BE2C (cell line): ENCODE data around the gene GRIN2A.

ENCODE experiments used
- DNase-seq: peaks from one replicate; pipeline ENCODE4 v3.0.0-alpha.2; 2020
- H3K27me3 ChIP-seq: fragments of 250-450 bp; sonication (Bioruptor Pico); 2 replicates; pipeline ENCODE4 v1.5.1; 2020; ENCODE audit warnings: mild to moderate bottlenecking
- H3K36me3 ChIP-seq: fragments of 250-450 bp; sonication (Bioruptor Pico); 2 replicates; pipeline ENCODE4 v1.5.1; 2020; ENCODE audit warnings: mild to moderate bottlenecking
- H3K4me1 ChIP-seq: fragments of 250-450 bp; sonication (Bioruptor Pico); 2 replicates; pipeline ENCODE4 v1.5.1; 2020
- H3K4me3 ChIP-seq: 2 replicates; pipeline ENCODE4 v1.5.1; 2011; ENCODE audit warnings: low read depth, low read length
- H3K9me3 ChIP-seq: fragments of 250-450 bp; sonication (Bioruptor Pico); 2 replicates; pipeline ENCODE4 v1.5.1; 2020
- TF ChIP-seq, protein P1 (sequence below): IDR thresholded peaks from 2 replicates; pipeline ENCODE4 v1.5.1; 2012; ENCODE audit warnings: mild to moderate bottlenecking, low read depth, low read length

Gene GRIN2A

DNA sequence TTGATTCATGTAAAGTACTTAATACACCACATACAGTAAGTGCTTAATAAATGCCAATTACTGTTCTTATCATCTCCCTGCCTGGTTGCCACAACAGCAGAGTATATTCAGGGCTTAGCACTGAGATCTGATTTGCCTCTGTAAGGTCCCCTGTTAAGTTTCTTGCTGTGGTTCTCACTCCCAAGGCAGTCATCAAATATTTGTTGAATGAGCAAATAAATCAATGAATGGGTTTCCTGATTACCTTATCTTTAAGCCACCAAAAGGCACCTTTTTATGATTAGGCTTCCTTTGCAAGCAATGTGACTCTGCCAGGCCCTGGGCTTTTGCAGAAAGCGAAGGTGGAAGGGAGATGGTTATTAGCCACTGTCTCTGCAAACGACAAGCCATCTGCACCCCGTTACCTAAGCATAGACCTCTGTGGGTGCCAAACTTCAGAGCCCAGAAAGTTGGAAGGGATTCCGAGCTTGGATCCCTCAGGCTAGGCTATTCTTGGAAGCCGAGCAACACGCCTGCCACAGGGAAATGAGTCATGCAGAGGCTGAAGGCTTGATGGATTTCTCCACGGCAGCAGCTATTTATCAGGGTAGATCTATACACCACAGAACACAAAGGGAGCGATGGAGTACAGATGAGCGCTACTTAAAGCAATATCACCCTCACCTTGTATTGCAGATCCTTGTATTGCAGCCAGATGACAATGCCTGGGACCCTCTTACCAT, 102.0 kb downstream of the GRIN2A start:
- no peak for DNase-seq
- no peaks in the 10 kb centered on the region for H3K4me1 ChIP-seq
- TF ChIP-seq, protein P1, sequence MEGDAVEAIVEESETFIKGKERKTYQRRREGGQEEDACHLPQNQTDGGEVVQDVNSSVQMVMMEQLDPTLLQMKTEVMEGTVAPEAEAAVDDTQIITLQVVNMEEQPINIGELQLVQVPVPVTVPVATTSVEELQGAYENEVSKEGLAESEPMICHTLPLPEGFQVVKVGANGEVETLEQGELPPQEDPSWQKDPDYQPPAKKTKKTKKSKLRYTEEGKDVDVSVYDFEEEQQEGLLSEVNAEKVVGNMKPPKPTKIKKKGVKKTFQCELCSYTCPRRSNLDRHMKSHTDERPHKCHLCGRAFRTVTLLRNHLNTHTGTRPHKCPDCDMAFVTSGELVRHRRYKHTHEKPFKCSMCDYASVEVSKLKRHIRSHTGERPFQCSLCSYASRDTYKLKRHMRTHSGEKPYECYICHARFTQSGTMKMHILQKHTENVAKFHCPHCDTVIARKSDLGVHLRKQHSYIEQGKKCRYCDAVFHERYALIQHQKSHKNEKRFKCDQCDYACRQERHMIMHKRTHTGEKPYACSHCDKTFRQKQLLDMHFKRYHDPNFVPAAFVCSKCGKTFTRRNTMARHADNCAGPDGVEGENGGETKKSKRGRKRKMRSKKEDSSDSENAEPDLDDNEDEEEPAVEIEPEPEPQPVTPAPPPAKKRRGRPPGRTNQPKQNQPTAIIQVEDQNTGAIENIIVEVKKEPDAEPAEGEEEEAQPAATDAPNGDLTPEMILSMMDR: no peak
- H3K36me3 ChIP-seq: no peaks in the 10 kb centered on the region
- H3K4me3 ChIP-seq: no peak overlapping the region
- H3K27me3 ChIP-seq: no peaks in the 10 kb centered on the region
- no peaks in the 10 kb centered on the region for H3K9me3 ChIP-seq

DNA sequence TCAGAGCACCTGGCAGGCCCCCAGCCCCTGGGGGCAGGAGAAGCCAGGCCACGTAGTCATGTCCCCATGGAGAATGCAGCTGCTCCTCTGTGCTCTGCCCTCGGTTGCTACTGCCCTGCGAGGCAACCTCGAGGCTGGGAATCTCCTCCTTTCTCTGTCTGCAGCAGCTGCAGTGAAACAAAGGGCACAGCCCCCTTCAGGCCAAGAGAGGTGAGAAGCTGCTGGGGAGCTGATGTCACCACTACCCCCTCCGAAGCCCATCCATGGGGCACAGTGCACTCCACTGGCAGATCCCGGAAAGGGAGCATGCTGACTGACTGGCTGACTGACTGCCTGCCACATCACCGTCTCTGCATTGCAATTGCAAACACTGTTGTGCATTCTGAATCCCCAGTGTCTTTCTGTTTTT, 103.7 kb downstream of the GRIN2A start:
- no peak overlapping the region for H3K4me3 ChIP-seq
- H3K36me3 ChIP-seq: no peaks in the 10 kb centered on the region
- TF ChIP-seq, protein P1: no peak
- H3K27me3 ChIP-seq: no peaks in the 10 kb centered on the region
- no peak for DNase-seq
- no peaks in the 10 kb centered on the region for H3K4me1 ChIP-seq
- H3K9me3 ChIP-seq: no peaks in the 10 kb centered on the region

DNA sequence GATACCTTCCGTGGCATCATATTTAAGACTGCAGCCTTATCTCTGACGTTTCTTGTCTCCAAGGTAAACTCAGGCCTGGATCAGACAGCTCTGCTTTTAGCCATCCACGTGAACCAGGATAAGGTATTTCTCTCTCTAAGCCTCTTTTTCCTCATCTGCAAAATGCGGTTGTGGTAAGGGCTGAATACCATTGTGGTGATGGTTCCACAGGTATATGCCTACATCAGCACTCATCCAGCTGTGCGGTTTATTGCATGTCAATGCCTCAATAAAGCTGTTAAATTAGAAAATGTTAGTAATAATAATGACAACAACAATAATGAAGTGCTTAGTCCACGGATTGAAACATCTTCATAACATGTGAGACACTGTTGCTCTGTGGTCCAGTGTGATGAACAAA, 104.4 kb downstream of the GRIN2A start:
- DNase-seq: no peak
- Histone ChIP-seq H3K9me3 (no peaks in the 10 kb centered on the region), H3K4me3 (no peak overlapping the region), H3K27me3 (no peaks in the 10 kb centered on the region), H3K36me3 (no peaks in the 10 kb centered on the region), H3K4me1 (no peaks in the 10 kb centered on the region)
- TF ChIP-seq, protein P1: no peak

DNA sequence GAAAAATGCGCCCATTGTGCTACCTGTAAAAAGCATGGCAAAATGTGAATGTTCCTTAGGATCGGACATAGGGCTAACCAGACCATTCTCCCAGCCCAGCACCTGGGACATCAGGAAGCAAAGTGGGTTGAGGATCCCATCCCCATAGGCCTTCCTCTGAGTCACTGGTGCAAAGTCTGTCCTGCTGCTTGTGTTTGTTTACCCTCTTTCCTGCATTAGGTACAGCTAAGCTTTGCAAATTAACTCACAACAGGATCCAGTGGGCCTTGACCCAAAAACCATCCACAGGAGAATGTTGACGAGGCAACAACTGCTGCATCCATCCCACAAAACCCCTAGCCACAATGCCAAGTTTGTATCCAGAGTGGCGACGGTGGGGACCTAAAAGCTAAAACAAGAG, 106.2 kb downstream of the GRIN2A start:
- H3K4me1 ChIP-seq: no peaks in the 10 kb centered on the region
- H3K27me3 ChIP-seq: no peaks in the 10 kb centered on the region
- H3K36me3 ChIP-seq: no peaks in the 10 kb centered on the region
- no peak overlapping the region for H3K4me3 ChIP-seq
- TF ChIP-seq, protein P1: no peak
- DNase-seq: no peak
- H3K9me3 ChIP-seq: no peaks in the 10 kb centered on the region

DNA sequence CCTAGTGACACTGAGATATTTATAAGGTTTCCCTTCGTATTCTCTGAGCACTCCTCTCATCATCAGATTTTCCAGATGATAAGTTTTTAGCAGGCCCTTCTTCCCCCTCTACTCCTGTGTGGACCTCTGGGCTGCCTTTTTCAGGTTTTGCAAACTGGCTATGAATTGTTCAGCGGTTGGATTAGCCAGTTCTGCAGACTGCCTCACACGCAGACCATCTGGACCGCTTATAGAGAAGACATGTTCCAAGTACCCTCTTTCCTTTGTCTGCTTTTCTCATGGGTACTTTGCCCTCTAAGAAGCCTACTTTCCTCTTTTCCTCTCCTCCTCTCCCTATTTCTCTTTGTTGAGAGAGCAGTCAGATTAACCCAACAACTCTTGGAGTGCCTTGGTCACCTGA, 111.6 kb downstream of the GRIN2A start:
- Histone ChIP-seq H3K9me3 (no peaks in the 10 kb centered on the region), H3K4me3 (no peak overlapping the region), H3K4me1 (no peaks in the 10 kb centered on the region), H3K36me3 (no peaks in the 10 kb centered on the region), H3K27me3 (no peaks in the 10 kb centered on the region)
- no peak for DNase-seq
- TF ChIP-seq, protein P1: no peak

DNA sequence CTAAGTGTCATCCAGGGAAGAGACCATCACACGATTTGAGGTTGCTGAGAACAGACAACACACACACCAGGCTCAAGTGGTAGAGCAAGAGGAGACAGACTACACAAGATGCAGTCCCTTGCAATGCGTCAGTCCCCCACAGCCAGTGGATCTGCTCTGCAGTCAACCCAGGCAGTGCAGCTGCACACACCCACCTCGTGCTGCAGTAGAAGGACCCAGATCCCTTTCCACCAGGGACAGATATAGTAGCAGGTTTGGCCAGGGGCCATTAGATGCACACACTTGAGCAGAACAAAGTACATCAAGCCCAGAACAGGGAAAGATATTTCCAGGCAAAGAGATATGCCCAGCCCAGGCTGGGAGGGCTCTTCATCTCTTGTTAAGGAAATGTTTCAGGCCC, 112.9 kb downstream of the GRIN2A start:
- no peak for DNase-seq
- no peaks in the 10 kb centered on the region for H3K4me1 ChIP-seq
- H3K9me3 ChIP-seq: no peaks in the 10 kb centered on the region
- no peaks in the 10 kb centered on the region for H3K27me3 ChIP-seq
- no peak overlapping the region for H3K4me3 ChIP-seq
- TF ChIP-seq, protein P1: no peak
- no peaks in the 10 kb centered on the region for H3K36me3 ChIP-seq
